PC-9 (cell line): ENCODE measurements around the gene TPST2. TPM values are rescaled to one million over a fixed set of nuclear protein-coding genes. Genes with fewer than 3 reads are reported as not detected.

Experiments used
- BruUV-seq: library from RNA; stranded (reverse); fragments of 400-500 nt; replicated peaks from 2 replicates; lab custom pipeline; 2021; lab: Mats Ljungman, UMichigan
- CTCF ChIA-PET: fragments of 300-600 bp; sonication (Branson Sonifier 250); formaldehyde crosslinking; loops from one replicate; lab custom pipeline; 2022; ENCODE audit warnings: antibody characterized with exemption; lab: Charles Lee
- POLR2A ChIA-PET: fragments of 300-600 bp; sonication (Branson Sonifier 250); formaldehyde crosslinking; loops from one replicate; lab custom pipeline; 2022; ENCODE audit warnings: antibody characterized with exemption; ENCODE audit not compliant: unreplicated experiment; lab: Charles Lee
- DNase-seq, 2 experiments: peaks; one replicate each; pipeline versions ENCODE4 v3.0.0 to v3.0.0-alpha.2; 2015 to 2022; ENCODE audit warnings: mixed read lengths in 1 of 2
- H2AFZ ChIP-seq: fragments of 200-600 bp; sonication (generic); 2 replicates; pipeline ENCODE4 v1.8.1; 2017; ENCODE audit warnings: antibody characterized with exemption
- H3F3A ChIP-seq: fragments of 200-600 bp; sonication (generic); 2 replicates; pipeline ENCODE4 v1.8.1; 2017; ENCODE audit warnings: antibody characterized with exemption, mild to moderate bottlenecking, low read depth; ENCODE audit not compliant: insufficient read depth
- H3K27ac ChIP-seq: fragments of 200-600 bp; sonication (generic); 2 replicates; pipeline ENCODE4 v1.6.1; 2016; ENCODE audit warnings: mixed run types
- H3K27me3 ChIP-seq: fragments of 200-600 bp; sonication (generic); 2 replicates; pipeline ENCODE4 v1.6.1; 2016; ENCODE audit warnings: low read depth, mixed run types; ENCODE audit not compliant: insufficient read depth
- H3K36me3 ChIP-seq: fragments of 200-600 bp; sonication (generic); 2 replicates; pipeline ENCODE4 v1.6.1; 2016; ENCODE audit warnings: low read depth, mixed run types
- H3K4me1 ChIP-seq: fragments of 200-600 bp; sonication (generic); replicated peaks from 2 replicates; pipeline ENCODE4 v1.6.1; 2016; ENCODE audit warnings: mixed run types; ENCODE audit not compliant: insufficient read depth
- H3K4me2 ChIP-seq: fragments of 200-600 bp; sonication (generic); 2 replicates; pipeline ENCODE4 v1.6.1; 2017; ENCODE audit warnings: mixed run types
- H3K4me3 ChIP-seq: fragments of 200-600 bp; sonication (generic); 2 replicates; pipeline ENCODE4 v1.6.1; 2016; ENCODE audit warnings: mixed run types
- H3K79me2 ChIP-seq: fragments of 200-600 bp; sonication (generic); 2 replicates; pipeline ENCODE4 v1.6.1; 2017; ENCODE audit warnings: low read depth, mixed run types
- H3K9me2 ChIP-seq: fragments of 200-600 bp; sonication (generic); 2 replicates; pipeline ENCODE4 v1.8.1; 2017; ENCODE audit warnings: mild to moderate bottlenecking; ENCODE audit not compliant: insufficient read depth
- H3K9me3 ChIP-seq: fragments of 200-600 bp; sonication (generic); 2 replicates; pipeline ENCODE4 v1.8.1; 2016; ENCODE audit warnings: low read depth; ENCODE audit not compliant: insufficient read depth
- H4K20me1 ChIP-seq: fragments of 200-600 bp; sonication (generic); 2 replicates; pipeline ENCODE4 v1.8.1; 2017; ENCODE audit not compliant: insufficient read depth
- EZH2 ChIP-seq: fragments of 200-600 bp; sonication (generic); IDR thresholded peaks from 2 replicates; pipeline ENCODE4 v1.8.0; 2017; ENCODE audit warnings: antibody characterized with exemption, low read depth
- intact Hi-C: fragments of 100-400 bp; cut with micrococcal nuclease; formaldehyde crosslinking; loops from one replicate; pipeline ENCODE4 v1.10.0; 2022; ENCODE audit not compliant: unreplicated experiment
- total RNA-seq: library from RNA; stranded (reverse); gene quantifications from 2 replicates; pipeline ENCODE4 v1.2.3, GENCODE V29; 2021
- TF ChIP-seq, protein P1 (sequence below): fragments of 200-600 bp; sonication (generic); conservative IDR thresholded peaks from 2 replicates; pipeline ENCODE4 v1.6.1; 2017; ENCODE audit warnings: mixed run types, antibody characterized with exemption, mild to moderate bottlenecking, moderate library complexity

The TPST2 gene
- total RNA-seq, 1 experiment from 2014 or later, result 13.5 TPM

DNA sequence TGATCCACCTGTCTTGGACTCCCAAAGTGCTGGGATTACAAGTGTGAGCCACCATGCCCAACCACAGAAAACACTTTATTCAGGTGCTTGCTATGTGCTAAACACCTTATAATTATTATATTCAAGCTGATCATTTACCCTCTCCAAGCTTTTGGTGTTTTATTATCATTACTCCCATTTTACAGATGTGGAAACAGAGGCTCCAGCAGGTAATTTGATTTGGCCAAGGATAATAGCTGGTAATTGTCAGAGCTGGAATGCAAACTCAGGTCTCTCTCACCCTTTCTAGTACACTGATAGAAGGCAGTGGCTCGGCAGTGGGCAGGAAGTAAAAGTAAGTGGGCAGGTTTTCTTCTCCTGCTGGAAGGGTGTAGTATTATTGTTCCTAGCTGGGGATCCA lies 3.8 kb upstream of the TPST2 start:
- no peaks in the 10 kb centered on the region for H3K9me3 ChIP-seq
- no peak overlapping the region for H3K4me3 ChIP-seq
- no peaks in the 10 kb centered on the region for H4K20me1 ChIP-seq
- intact Hi-C loops, result no loop called here
- H3K4me1 ChIP-seq, result no peaks in the 10 kb centered on the region
- ChIA-PET CTCF (no interaction called here), POLR2A (no interaction called here)
- no peaks in the 10 kb centered on the region for H3F3A ChIP-seq
- H3K27ac ChIP-seq, result no peak overlapping the region
- H3K4me2 ChIP-seq, result no peak overlapping the region
- H2AFZ ChIP-seq, result no peak overlapping the region
- H3K9me2 ChIP-seq, result no peaks in the 10 kb centered on the region
- no peak for DNase-seq
- peaks cover 37% of the 10 kb centered on the region for H3K27me3 ChIP-seq
- no peaks in the 10 kb centered on the region for H3K79me2 ChIP-seq
- TF ChIP-seq, protein P1, sequence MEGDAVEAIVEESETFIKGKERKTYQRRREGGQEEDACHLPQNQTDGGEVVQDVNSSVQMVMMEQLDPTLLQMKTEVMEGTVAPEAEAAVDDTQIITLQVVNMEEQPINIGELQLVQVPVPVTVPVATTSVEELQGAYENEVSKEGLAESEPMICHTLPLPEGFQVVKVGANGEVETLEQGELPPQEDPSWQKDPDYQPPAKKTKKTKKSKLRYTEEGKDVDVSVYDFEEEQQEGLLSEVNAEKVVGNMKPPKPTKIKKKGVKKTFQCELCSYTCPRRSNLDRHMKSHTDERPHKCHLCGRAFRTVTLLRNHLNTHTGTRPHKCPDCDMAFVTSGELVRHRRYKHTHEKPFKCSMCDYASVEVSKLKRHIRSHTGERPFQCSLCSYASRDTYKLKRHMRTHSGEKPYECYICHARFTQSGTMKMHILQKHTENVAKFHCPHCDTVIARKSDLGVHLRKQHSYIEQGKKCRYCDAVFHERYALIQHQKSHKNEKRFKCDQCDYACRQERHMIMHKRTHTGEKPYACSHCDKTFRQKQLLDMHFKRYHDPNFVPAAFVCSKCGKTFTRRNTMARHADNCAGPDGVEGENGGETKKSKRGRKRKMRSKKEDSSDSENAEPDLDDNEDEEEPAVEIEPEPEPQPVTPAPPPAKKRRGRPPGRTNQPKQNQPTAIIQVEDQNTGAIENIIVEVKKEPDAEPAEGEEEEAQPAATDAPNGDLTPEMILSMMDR, result no peak
- no peak for TF ChIP-seq EZH2
- H3K36me3 ChIP-seq, result no peaks in the 10 kb centered on the region
- BruUV-seq, result no TSS peak

DNA sequence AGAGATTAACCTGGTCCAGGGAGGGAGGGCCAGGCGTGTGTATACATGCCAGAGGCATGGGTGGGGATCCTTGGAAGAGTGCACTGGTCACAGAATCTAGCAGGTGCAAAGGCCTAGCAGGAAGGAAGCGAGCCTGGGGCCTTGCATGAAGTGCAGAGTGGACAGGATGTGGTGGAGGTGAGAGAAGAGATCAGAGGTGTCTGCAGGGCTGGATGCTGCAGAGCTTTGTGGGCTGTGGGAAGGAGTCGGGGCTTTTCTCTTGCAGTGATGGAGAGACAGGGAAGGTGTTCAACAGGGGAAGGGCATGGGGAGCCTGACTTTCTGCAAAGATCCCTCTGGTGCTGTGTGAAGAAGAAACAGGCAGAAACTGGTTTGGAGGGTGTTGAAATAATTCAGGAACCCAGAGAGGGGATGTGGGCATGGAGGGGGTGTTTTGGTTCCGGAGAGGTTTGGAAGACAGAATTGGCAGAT lies 2.5 kb upstream of the TPST2 start:
- CTCF ChIA-PET, result no interaction called here
- intact Hi-C loops, result no loop called here
- H2AFZ ChIP-seq, result no peak overlapping the region

DNA sequence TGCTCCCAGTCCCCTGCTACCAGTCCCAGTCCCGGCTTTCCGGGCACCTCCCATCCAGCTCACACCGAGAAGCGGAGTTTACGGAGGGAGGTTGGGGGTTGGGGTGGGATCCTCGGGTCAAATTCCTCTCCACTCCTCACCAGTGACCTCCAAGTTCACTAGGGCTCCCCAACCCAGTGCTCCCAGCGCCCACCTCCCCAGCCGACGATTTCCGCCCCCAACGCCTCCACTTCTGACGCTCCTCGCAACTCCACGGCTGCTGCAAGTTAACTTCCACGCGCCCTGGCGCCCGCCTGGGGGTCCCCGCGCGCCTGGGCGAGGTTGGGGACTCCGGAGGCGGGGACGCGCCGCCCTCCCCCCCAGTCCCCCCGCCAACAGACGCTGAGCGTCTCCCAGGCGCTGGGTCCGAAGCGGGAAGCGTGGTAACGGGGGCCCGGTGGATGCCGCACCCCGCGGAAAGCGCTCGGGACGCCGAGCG lies 526 bp downstream of the TPST2 start:
- TF ChIP-seq EZH2, result no peak
- TF ChIP-seq, protein P1, result no peak
- POLR2A ChIA-PET, result no interaction called here
- no peak for DNase-seq

More for the DNA sequence above, 2.5 kb upstream of the TPST2 start:
- TF ChIP-seq EZH2, result no peak
- TF ChIP-seq, protein P1, result no peak
- no peaks in the 10 kb centered on the region for H3K9me3 ChIP-seq
- POLR2A ChIA-PET, result no interaction called here
- no peak for DNase-seq
- no peaks in the 10 kb centered on the region for H3K36me3 ChIP-seq
- no TSS peak for BruUV-seq
- H3F3A ChIP-seq, result no peaks in the 10 kb centered on the region
- no peak overlapping the region for H3K4me2 ChIP-seq
- H3K27ac ChIP-seq, result no peak overlapping the region
- no peak overlapping the region for H3K4me3 ChIP-seq
- peaks cover 26% of the 10 kb centered on the region for H3K27me3 ChIP-seq
- no peaks in the 10 kb centered on the region for H3K9me2 ChIP-seq
- no peaks in the 10 kb centered on the region for H3K4me1 ChIP-seq
- H4K20me1 ChIP-seq, result no peaks in the 10 kb centered on the region
- H3K79me2 ChIP-seq, result no peaks in the 10 kb centered on the region

More for the DNA sequence above, 526 bp downstream of the TPST2 start:
- Histone ChIP-seq H3K9me3 (no peaks in the 10 kb centered on the region), H4K20me1 (no peaks in the 10 kb centered on the region; the same call in 1 of the 2 replicates), H3K27me3 (peaks cover 4% of the 10 kb centered on the region; the same call in 1 of the 2 replicates), H3K4me3 (peak overlapping the region; percentile 64), H2AFZ (peak overlapping the region; percentile 97), H3K9me2 (no peaks in the 10 kb centered on the region), H3K27ac (no peak overlapping the region), H3F3A (no peaks in the 10 kb centered on the region), H3K4me2 (peak overlapping the region; percentile 96), H3K36me3 (no peaks in the 10 kb centered on the region), H3K4me1 (no peaks in the 10 kb centered on the region), H3K79me2 (no peaks in the 10 kb centered on the region)
- CTCF ChIA-PET, result no interaction called here
- BruUV-seq, result no TSS peak
- intact Hi-C loops, result no loop called here
